GM19035 (cell line): ENCODE measurements around the gene COL9A1.

Experiments
- ATAC-seq: cut with Tn5 transposase; IDR thresholded peaks from one replicate; pipeline ENCODE4 v1.9.1; 2021; ENCODE audit not compliant: unreplicated experiment

Gene COL9A1

GRCh38 chr6:70176842-70177550 lies 125.9 kb downstream of the COL9A1 start:
- no peak for ATAC-seq

- no peak for ATAC-seq
Measured at GRCh38 chr6:70175770-70176169, 127.1 kb downstream of the COL9A1 start.

GRCh38 chr6:70172252-70172651 lies 130.6 kb downstream of the COL9A1 start:
- no peak for ATAC-seq

GRCh38 chr6:70171236-70171635 lies 131.6 kb downstream of the COL9A1 start:
- ATAC-seq, result no peak

- no peak for ATAC-seq
Measured at GRCh38 chr6:70168681-70169377, 134.1 kb downstream of the COL9A1 start.
